HG03558 (cell line): ENCODE results near the gene PRXL2A.

Experiments used
- ATAC-seq: cut with Tn5 transposase; IDR thresholded peaks from one replicate; pipeline ENCODE4 v1.9.1; 2021; ENCODE audit warnings: moderate number of reproducible peaks; ENCODE audit not compliant: unreplicated experiment; ENCODE audit errors: extremely low read depth

PRXL2A gene

DNA sequence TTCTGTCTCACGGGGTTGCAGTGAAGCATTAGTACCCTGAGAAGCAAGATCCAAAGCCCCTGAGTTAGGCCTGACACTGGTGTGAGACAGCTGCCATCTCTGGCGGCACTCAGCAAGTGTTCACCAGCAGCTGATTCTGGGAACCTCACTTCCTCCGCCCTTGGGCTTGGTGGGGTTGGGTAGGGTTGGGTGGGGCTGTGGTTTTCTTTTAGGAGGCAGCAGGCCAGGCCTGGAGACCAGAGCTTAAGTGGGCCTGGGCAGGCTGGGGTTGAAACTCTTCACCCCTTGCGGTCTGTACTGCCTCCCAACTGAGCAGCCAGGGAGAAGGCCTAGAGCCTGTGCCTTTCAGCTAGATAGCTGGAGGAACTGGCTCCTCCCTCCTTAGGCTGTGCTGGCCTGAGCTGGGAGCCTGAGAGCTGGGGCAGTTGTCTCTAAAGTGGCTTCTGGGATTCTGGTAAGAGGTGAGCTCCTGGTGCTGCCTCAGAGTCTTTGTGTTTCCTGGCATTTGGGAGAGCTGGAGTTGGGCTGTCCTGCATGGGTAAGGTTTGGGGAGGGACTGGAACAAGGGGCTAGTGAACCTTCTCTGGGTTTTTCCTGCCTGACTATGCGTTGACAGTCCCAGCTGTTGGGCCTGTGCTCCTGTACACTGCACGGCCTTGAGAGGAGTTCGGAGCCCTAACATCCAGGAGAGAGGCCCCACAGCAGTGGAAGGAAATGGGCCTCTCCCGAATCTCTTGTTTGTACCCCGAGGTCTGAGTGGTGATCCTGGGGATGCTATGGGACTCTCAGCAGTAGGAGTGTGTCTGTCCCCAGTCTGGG is 50.9 kb downstream of the PRXL2A start:
- ATAC-seq = peak; percentile 34

DNA sequence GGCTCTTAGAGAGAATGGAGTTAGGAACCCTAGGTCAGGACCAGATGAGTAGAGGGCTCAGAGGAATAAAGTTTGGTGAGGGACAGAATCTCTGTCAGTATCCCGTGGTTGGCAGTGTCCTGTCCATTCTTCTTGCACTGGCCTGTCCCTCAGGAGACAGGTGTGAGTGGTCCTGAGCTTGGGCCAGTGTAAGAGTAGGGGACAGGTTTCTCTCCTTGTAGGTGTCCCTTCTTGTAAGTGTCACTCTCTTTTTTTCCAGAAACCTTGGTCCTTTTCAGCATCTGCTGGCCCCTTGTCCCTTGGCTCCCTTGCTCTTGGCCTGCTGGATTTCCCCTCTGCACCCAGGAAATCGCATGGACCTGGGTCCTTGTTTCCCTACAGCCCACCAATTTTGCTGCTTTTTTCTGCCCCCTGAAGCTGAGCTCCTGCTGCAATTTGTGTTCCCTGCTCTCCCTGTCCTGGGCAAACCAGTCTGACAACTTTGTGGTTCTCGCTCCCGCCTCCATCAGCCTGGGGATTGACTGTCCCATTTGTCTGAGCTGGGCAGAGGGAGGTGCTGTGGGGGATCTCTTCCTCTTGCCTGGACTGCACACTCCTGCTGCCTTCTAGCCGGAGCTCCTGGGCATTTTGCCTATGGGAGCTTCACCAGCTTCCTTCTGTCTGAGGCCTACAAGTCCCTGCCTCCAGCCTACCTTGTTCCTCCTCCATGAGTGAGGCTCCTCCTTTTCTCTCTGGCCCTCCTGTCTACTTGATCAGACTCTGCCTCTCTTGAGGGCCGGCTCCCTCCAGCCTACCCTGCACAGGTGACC is 52.3 kb downstream of the PRXL2A start:
- ATAC-seq = no peak

DNA sequence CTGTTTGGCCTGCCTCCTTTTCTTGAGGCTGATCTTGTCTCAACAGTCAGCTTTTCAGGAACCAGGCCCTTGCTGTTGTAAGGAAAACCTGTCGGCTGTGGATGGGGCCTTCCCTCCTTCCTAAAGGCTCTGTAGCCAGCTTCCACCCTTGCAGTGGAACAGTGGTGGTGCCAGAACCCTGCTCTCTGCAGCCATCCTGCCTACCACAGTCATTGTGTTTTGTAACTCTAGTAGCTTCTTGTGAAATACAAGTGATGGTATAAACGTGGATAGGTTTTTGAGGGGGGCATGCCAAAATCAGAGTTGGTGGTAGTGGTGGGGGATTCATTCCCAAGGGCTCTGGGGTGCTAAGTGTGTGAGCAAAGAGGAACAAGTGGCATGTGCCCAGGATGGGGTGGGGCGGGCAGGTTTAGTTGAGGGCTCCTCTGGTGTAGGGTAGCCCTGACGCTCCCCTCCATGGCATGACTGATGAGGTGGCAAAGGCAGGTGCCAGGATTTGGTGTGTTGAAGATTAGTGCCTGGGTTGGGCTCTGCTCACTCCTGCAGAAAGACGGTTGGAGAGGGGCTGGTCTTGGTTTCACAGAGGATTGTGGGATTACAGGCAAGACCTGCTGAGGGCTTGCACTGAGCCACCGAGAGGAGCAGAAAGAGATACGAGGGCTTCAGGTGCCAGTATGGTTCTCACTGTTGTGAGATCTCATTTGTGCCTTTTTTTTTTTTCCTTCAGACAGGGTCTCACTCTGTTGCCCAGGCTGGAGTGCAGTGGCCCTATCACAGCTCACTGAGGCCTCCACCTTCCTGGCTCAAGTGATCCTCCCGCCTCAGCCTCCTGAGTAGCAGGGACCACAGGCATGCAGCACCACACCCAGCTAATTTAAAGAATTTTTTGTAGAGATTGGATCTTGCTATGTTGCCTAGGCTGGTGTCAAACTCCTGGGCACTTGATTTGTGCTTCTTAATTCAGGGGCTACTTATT is 53.1 kb downstream of the PRXL2A start:
- no peak for ATAC-seq

DNA sequence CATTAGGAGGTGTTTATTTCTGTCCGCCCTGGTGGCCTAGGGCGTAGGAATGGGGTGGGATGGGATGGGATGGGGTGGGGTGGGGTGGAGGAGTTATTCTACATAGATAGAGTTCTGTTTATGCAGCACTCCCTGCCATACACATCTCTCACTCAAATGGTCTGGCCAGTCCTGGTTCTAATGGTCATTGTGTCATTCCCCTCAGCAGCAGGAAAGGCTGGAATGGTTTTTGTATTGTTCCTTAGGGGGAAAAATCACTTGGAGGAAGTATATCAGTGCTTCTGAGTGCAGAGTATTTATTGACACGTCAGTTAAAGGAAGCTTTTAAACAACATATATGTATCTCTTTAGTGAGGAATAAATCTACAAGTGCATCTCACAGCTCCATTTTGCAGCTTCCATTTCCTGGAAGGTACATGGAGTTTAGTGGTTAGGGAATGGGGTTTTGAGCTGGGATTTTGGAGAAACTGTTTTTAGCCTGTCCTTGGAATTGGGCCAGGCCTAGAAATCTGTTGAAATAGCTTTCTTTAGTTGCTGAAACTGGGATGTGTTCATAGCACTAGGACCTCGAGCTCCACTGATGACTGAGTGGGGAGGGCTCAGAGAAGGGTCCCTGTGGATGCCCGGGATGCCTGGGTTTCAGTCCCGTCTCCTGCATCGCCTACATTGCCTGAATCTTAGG is 54.1 kb downstream of the PRXL2A start:
- ATAC-seq = no peak

DNA sequence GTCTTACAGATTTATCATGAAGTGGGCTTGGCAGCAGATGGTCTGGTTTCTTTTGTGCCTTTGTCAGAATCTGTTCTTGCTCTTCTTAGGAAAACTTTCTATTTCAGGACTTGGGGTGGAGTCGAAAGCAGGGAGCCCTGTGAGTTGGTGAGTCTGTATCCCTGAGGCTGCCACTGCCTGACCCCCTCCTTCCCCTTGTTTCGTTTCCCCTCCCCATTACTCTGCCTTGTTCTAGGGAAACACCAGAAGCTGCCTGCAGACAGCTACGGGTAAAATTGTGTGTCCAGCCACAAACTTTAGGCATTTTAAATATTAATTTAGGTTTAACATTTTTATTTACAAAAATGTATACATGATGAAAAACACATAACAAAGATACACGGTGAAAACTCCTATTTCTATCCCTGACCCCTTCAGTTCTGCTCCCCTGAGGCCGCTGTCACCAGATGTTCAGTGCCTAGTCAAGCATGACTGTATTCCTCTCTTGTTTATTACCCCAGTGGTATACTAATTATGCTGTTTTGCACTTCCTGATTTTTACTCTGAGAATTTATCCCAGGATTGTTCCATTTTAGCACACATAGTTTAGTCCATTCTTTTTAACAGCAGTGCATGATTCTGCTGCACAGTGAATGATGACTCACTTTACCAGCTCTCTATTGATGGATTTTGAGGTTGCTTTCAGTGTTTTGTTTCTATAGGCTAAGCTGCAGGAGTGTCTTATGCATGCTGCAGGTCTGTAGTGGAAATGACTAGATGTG is 54.8 kb downstream of the PRXL2A start:
- ATAC-seq = no peak

DNA sequence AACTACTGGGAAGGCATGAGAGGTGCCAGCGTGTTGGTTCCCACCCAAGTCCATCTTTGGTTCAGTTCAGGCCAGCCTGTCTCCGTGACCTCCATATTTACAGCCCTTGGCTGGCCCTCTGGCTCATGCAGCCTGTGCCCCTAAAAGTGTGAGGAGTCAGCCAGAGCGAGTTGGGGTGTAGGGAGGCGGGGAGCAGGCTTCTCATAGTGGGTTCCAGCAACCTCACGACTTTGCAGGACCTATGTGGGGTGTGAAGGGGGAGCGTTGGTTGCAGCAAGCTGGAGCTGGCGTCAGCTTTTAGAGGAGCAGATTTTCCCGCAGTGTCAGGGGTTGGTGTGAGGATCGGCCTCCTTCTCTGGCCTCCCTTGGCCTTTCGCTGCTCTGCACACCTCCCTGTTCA is 55.5 kb downstream of the PRXL2A start:
- ATAC-seq = no peak

DNA sequence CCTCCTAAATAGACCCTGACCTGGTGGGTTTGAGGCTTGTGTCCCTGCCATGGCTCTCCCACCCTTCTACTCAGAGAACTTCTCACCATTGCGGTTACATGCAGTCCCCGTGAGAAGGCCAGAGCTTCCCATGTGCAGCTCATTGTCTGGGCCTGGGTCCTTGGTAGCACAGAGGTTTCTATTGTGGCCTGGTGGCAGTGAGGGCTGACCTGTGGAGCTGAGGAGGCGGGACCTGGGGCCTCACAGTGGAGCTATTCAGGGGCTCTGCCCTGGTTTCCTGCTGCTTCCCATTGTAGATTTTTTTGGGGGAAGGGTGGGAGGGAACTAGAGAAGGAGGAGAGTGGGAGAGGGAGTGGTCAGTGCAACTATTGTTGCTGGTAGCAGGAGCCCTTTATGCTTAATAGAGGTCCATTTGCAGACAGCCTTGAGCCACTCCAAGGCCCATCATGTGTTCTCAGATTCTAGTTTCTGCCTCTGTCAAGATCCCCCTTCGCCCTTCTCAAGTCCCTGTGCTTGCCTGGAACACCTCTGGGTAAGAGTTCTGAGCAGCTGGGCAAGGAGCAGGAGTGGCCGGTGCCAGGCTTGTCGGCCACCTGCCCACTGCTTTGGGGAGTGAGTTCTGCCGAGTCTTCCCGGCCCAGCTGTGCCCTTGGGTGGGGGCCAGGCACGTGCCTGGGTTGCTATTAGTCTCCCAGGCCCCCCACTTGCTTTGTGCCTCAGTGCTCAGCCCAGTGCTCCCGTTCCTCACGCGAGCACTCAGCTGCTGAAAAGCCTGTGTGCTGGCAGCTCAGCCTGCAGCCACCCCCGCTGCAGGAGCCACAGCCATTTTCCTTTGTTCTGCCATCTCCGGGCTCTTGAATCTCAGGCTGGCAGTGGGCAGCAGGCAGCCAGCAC is 56.5 kb downstream of the PRXL2A start:
- ATAC-seq = no peak

DNA sequence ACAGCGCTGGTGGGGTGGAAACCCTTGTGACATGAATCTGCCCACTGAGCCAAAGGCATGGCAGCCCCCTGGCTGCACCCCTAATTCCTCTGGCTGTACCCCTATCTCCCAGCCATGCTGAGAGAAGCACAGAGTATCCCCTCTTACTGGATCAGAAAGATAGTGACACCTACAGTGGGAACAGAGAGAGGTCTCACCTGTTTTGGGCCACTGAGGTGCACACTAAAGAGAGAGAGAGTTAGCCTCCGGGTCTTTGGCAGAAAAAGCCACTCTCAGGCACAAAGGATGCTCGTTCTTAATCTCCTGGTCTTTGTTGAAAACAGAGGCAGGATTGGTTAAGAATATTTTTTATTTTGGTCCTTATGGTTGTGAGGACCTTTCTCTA is 57.1 kb downstream of the PRXL2A start:
- no peak for ATAC-seq

DNA sequence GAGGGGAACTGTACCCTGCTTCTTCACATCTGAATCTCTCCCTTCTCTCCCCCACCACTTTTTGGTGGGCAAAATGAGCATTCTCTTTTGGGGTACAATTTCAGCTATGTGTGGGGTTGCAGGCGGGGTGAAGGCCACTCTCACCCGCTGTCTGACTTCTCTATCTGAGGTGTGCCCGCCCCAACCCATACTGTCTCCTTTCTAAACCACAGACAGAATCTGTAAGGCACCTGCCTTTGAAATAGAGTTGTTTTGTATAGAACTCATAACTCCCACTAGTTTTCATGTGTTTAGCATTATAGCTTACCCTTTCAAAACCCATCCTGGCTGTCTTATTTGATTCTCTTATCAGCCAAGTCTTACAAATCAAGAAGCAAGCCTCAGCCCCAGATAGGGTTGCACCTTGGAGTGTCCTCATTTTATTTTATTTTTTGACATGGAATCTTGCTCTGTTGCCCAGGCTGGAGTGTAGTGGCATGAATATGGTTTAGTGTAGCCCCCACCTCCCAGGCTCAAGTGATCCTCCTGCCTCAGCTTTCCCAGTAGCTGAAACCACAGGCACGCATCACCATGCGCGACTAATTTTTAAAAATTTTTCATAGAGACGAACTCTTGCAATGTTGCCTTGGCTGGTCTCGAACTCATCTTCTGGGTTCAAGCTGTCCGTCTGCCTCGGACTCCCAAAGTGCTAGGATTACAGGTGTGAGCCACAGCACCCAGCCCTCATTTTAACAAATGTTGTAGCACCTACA is 57.7 kb downstream of the PRXL2A start:
- ATAC-seq = no peak

DNA sequence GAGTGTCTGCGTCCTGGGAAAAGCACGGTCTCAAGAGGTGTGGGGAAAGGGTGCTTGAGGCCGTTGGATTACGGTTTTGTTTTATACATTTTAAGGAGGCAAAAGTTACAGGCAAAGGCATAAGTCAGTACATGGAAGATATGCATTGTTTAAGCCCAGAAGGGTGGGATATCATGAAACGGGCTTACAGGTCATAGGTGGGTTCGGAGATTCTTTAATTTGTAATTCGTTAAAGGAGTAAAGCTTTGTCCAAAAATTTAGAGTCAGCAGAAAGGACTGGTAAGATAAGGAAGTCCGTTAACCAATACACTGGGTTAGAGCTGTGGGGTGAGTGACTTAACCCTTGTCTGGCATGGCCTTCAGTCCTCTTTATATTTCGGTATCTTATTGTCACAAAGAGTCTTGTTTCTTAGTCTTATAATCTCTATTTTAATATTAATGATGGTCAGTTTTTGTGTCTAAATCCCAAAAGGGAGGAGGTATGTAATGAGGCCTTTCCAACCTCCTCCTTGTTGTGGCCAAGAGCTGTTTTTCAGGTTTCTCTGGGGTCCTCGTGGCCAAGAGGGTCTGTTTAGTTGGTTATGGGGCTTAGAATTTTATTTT is 58.5 kb downstream of the PRXL2A start:
- ATAC-seq = no peak

DNA sequence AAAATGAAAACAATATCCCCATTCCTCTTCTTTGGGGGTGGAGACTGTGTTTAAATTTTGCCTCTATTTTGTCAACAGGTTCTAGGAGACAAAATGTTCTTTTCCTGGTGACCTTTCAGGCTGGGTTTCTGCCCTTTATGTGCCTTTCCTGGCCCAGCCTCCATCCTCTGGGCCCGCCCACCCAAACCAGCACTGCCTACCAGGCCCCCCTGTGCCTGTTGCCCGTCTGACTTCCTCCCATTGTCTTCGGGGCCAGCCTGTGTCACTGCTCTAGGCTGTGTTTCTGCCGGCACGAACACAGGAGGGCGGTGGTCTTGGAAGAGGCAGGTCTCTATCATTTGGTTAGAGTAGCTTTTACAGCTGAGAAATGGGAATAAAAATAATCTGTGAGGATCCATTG is 59.7 kb downstream of the PRXL2A start:
- no peak for ATAC-seq

DNA sequence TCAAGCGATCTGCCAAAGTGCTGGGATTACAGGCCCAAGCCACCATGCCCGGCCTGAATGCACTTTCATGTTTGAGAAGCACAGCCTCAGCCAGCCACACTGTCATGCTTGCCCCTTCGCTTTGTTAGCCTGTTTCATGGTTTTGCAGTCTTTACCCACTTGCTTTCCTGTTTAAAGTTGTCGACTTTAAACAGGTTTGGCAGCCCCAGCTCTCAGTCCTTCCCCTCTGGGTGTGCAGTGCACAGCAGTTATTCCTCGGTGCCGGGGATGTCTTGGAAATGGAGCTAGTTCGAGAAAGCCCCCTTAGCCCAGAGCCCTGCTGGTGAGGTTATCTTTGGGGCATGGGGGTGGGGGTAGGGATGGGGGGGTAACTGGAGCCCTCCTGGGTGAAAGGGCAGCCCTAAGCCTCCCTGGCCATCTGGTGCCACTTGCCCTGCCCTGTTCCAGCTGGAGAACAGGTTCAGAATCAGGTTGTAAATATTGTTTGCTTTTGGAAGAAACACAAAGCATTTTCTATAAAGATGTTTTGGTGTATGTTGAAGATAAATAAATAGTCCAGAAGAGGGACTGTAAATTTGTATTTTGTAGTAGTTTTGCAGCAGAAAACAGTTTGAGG is 60.6 kb downstream of the PRXL2A start:
- no peak for ATAC-seq

DNA sequence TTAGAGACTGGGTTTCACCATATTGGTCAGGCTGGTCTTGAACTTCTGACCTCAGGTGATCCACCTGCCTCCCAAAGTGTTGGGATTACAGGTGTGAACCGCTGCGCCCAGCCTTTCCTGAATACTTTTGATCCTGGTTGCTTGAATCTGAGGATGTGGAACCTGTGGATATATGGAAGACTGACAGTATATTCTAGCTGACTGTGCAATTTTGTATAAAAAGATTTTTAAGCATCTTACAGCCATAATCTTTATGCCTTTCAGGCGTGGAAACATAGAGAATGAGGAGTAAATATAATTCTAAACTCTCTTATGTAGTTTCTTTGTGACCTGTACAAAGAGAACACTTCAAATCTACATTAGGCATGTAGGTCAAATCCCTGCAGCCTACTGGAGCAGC is 61.9 kb downstream of the PRXL2A start:
- ATAC-seq = no peak

DNA sequence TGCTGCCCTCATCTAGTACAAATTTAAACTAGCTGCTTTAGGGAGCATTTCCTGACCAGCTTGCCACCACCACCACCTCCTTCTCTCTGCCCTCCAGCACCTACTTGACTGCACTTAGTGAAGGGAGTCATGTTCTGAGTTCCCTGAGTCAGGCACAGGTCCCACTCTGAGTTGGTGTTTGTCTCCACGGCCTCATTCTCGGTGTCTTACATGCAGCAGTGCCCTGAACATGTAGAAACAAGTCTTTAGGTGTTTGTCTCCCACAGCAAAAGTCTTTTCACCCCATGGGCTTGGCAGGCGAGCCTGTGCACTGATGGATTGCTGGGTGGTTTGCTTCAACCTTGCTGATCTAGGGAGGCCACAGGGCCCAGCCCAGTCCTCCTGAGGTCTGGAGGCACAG is 62.6 kb downstream of the PRXL2A start:
- ATAC-seq = no peak

DNA sequence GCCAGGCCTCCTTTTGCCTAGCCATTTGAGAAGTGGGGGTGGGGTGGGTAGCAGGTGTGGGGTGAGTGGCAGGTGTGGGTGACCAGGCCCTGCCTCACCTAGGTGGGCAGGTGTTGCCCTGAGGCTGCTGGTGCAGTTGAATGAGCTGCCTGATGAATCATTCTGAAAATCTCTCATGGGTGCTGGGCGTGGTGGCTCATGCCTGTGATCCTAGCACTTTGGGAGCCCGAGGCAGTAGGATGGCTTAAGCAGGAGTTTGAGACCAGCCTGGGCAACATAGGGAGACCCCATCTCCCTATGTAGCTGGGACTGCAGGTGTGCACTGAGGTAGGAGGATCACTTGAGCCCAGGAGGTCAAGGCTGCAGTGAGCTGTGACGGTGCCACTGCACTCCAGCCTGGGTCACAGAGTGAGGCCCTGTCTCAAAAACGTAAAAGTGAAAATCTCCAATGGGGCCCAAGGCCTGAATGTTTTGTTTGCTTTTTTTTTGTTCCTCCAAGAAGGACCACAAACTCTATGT is 63.4 kb downstream of the PRXL2A start:
- peak; percentile 29 for ATAC-seq

DNA sequence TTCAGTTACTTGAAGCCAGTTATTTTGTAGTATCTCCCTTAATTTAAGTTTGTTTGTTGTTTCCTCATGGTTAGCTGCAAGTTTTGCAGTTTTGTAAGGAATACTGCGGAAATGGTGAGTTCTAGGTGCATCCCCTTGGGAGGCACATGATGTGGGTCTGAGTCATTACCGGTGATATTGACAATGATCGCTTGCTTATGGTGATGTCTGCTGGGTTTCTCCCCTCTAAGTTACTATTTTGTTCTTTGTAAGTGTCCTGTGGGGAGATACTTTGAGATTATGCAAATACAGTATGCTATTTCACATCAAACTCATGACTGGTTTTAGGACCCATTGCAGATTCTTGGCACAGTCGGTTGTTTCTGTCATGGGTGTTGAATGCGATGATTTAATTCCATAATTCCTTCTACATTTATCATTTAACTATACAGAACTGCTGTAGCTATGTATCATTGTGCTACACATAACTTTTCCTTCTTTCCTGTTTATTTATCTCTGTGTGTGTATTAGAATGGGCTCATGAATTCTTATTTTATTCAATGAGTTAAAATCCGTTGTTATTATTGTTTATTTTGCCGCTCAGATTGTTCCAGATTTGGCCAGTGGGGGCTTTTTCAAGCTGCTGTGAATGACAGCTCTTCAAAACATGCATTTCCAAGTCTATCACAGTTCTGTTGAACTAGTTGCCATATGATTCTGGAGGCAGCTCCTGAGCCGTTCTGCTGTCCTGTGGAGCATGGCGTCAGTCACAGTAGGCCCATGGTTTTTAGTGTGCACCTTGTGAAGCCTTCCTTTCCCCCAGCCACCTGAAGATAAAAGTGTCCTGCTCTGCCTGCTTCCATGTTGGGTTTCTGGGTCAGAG is 64.1 kb downstream of the PRXL2A start:
- peak; percentile 91 for ATAC-seq
